AG04449 (cell line): Measurements from ENCODE around the gene GRAMD4.

Source experiments
- CTCF ChIA-PET: fragments of 350-600 bp; formaldehyde crosslinking; extraction: SDS; loops from one replicate; lab custom pipeline; 2021; ENCODE audit warnings: antibody characterized with exemption; lab: Yijun Ruan, JAX
- POLR2A ChIA-PET: fragments of 400-600, 350-600 bp; formaldehyde crosslinking; extraction: SDS; loops from one replicate; lab custom pipeline; 2020; ENCODE audit warnings: antibody characterized with exemption, inconsistent platforms; lab: Yijun Ruan, JAX
- DNase-seq: peaks from one replicate; pipeline ENCODE4 v3.0.0-alpha.2; 2010; ENCODE audit warnings: low read depth, low spot score
- H3K4me3 ChIP-seq: 2 replicates; pipeline ENCODE4 v1.5.1; 2011; ENCODE audit warnings: low read depth, mild to moderate bottlenecking, control low read depth, low read length
- TF ChIP-seq, protein P1 (sequence below): IDR thresholded peaks from one replicate; pipeline ENCODE4 v1.5.1; 2011; ENCODE audit warnings: mild to moderate bottlenecking, moderate library complexity, low read length, control low read depth, inconsistent platforms; ENCODE audit not compliant: insufficient read depth; ENCODE audit errors: missing control alignments

GRAMD4 gene

DNA sequence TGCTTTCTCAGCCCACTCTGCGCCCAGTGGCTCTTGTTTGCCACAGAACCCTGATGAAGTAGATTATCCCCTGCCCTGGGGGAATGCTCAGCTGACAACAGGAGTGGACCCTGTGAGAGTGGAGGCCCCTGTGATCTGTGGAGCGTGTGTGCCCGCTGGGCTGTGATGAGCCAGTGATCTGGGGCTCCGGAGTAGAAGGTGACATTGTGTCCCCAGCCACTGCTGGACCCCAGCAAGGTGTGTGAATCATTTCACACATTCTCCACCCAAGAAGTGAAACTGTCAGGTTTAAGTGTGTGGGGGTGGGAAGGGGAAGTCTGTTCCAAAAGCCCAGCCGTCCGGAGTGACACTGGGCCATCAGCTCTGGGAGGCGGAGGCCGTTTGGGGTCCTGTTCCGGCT is 33.1 kb upstream of the GRAMD4 start:
- DNase-seq, result no peak
- no peak overlapping the region for H3K4me3 ChIP-seq
- CTCF ChIA-PET, result interaction anchor here (1.2 kb wide), 1 partner anchor 219 kb away, joined by 3 read pairs; no protein-coding TSS in a partner anchor
- TF ChIP-seq, protein P1, sequence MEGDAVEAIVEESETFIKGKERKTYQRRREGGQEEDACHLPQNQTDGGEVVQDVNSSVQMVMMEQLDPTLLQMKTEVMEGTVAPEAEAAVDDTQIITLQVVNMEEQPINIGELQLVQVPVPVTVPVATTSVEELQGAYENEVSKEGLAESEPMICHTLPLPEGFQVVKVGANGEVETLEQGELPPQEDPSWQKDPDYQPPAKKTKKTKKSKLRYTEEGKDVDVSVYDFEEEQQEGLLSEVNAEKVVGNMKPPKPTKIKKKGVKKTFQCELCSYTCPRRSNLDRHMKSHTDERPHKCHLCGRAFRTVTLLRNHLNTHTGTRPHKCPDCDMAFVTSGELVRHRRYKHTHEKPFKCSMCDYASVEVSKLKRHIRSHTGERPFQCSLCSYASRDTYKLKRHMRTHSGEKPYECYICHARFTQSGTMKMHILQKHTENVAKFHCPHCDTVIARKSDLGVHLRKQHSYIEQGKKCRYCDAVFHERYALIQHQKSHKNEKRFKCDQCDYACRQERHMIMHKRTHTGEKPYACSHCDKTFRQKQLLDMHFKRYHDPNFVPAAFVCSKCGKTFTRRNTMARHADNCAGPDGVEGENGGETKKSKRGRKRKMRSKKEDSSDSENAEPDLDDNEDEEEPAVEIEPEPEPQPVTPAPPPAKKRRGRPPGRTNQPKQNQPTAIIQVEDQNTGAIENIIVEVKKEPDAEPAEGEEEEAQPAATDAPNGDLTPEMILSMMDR, result no peak
- POLR2A ChIA-PET, result no interaction called here

- CTCF ChIA-PET, result interaction anchor here (1.0 to 1.1 kb wide), 2 partner anchors 40 to 220 kb away, joined by 3 read pairs; no protein-coding TSS in a partner anchor
- POLR2A ChIA-PET, result no interaction called here
- TF ChIP-seq, protein P1, result no peak
- DNase-seq, result no peak
- no peak overlapping the region for H3K4me3 ChIP-seq
Measured at GRCh38 chr22:46587492-46588278, 32.5 kb upstream of the GRAMD4 start.

- DNase-seq, result no peak
- ChIA-PET CTCF (interaction anchor here (1.0 to 1.1 kb wide), 3 partner anchors 10 to 221 kb away, joined by 3 read pairs; no protein-coding TSS in a partner anchor), POLR2A (no interaction called here)
- H3K4me3 ChIP-seq, result no peak overlapping the region
- TF ChIP-seq, protein P1, result no peak
Measured at GRCh38 chr22:46588279-46589140, 31.7 kb upstream of the GRAMD4 start.

- H3K4me3 ChIP-seq, result no peak overlapping the region
- no peak for DNase-seq
- TF ChIP-seq, protein P1, result no peak
- ChIA-PET CTCF (interaction anchor here (1.1 kb wide), 1 partner anchor 9 kb away, joined by 3 read pairs; no protein-coding TSS in a partner anchor), POLR2A (no interaction called here)
Measured at GRCh38 chr22:46589141-46589748, 30.9 kb upstream of the GRAMD4 start.

DNA sequence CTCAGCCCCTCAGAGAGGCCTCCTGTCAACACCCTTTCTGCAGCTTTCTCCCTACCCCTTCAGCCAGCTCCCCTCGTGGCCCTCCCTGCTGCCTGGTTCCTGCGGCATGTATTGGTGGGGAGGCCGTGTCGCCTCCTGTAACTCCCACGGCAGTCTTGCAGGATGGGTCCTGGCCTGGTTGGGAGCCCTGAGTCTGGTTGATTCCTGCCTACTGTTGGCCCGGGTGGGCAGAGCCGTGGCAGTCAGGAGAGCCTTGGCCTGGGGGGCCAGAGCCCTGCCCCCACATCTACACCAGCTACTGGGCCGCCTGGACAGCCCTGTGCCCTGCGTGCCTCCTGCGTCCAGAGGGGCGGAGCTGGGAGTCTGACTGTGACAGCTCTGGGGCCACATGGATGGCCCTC is 30.3 kb upstream of the GRAMD4 start:
- TF ChIP-seq, protein P1, result no peak
- H3K4me3 ChIP-seq, result no peak overlapping the region
- ChIA-PET CTCF (interaction anchor here (1.1 to 1.2 kb wide), 2 partner anchors 8 to 9 kb away, joined by 3 to 4 read pairs; no protein-coding TSS in a partner anchor), POLR2A (interaction anchor here (0.6 kb wide), 1 partner anchor 173 kb away, joined by 3 read pairs; no protein-coding TSS in a partner anchor)
- DNase-seq, result no peak
